Measurements from ENCODE around the gene COL4A3. TPM values are rescaled to one million over a fixed set of nuclear protein-coding genes. Genes with fewer than 3 reads are reported as not detected.

The COL4A3 gene
- total RNA-seq, 3 donors from 2014 or later: 0.16 to 0.36 (median 0.32) TPM

DNA sequence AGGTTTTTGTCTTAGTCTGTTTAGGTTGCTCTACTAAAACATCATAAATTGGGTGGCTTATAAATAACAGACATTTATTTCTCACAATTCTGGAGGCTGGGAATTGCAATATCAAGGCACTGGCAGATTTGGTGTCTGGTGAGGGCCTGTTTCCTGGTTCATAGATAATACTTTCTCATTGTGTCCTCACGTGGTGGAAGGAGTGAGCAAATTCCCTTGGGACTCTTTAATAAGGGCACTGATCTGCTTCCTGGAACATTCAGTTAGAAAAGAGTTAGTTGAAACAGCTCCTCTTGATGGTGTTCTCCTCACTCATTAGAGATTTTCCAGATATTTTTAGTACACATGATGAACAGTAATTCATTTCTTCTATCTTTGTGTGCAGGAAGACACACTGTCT is 22.3 kb downstream of the COL4A3 start:
- DNase-seq (no peak), ATAC-seq (no peak)
- H3K9me3 ChIP-seq: no peaks in the 10 kb centered on the region
- no peaks in the 10 kb centered on the region for H3K4me1 ChIP-seq (ENCODE audit: low read depth)
- no peaks in the 10 kb centered on the region for H3K36me3 ChIP-seq (ENCODE audit: low read depth)
- TF ChIP-seq, protein P1, sequence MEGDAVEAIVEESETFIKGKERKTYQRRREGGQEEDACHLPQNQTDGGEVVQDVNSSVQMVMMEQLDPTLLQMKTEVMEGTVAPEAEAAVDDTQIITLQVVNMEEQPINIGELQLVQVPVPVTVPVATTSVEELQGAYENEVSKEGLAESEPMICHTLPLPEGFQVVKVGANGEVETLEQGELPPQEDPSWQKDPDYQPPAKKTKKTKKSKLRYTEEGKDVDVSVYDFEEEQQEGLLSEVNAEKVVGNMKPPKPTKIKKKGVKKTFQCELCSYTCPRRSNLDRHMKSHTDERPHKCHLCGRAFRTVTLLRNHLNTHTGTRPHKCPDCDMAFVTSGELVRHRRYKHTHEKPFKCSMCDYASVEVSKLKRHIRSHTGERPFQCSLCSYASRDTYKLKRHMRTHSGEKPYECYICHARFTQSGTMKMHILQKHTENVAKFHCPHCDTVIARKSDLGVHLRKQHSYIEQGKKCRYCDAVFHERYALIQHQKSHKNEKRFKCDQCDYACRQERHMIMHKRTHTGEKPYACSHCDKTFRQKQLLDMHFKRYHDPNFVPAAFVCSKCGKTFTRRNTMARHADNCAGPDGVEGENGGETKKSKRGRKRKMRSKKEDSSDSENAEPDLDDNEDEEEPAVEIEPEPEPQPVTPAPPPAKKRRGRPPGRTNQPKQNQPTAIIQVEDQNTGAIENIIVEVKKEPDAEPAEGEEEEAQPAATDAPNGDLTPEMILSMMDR (IDR thresholded peaks at IDR 0.05): no peak
- intact Hi-C loops (cut with DNase I, micrococcal nuclease): no loop called here
- no peak overlapping the region for H3K4me3 ChIP-seq

DNA sequence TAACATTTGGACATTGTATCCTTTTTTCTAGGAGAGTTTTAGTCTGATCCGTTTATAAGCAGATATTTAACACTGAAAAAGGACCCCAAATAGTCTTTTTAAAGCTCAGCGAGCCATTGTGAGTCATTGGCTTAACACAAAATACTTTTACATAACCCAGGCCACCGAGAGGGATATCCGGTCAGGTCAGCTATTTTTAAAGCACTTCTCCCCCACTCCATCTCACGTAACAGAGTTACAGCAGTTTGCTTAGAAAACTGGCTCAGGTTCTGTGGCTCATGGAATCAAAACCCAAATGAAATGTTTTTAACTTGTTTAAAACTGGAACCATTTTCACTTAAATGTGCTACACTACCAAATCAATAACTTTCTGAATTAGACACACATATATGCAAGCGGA is 23.9 kb downstream of the COL4A3 start:
- TF ChIP-seq, protein P1 (IDR thresholded peaks at IDR 0.05): no peak
- Histone ChIP-seq H3K4me3 (no peak overlapping the region), H3K36me3 (ENCODE audit: low read depth) (no peaks in the 10 kb centered on the region), H3K9me3 (no peaks in the 10 kb centered on the region), H3K4me1 (ENCODE audit: low read depth) (no peaks in the 10 kb centered on the region)
- intact Hi-C loops (cut with DNase I, micrococcal nuclease): no loop called here
- DNase-seq: no peak
- no peak for ATAC-seq

- no peak for DNase-seq
- intact Hi-C loops (cut with DNase I, micrococcal nuclease): no loop called here
These were observed 26.9 kb downstream of the COL4A3 start for GRCh38 chr2:227191367-227191766.

DNA sequence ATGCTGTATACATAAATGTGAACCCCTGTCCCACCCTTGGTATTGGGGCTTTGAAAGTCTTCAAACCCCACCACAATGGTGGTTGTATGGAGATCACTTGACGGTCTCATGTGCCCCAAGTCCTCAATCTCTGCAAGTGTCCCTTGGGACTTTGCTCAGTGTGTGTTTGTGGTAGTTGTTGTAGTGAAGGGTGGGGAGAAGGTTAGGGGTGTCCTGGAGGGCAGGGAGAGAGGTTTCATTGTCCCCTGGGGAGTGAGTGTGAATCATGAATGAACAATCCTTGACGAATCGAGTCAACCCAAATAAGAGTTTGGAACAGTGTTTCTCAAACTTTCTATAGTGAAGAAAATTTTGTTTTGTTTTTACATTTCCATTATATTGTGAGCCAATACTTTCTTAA is 28.1 kb downstream of the COL4A3 start:
- no peaks in the 10 kb centered on the region for H3K4me1 ChIP-seq (ENCODE audit: low read depth)
- no peak overlapping the region for H3K4me3 ChIP-seq
- TF ChIP-seq, protein P1 (IDR thresholded peaks at IDR 0.05): no peak
- no peaks in the 10 kb centered on the region for H3K36me3 ChIP-seq (ENCODE audit: low read depth)
- no peaks in the 10 kb centered on the region for H3K9me3 ChIP-seq
- no peak for ATAC-seq
- no peak for DNase-seq
- intact Hi-C loops (cut with DNase I, micrococcal nuclease): no loop called here

More at GRCh38 chr2:227191367-227191766, 26.9 kb downstream of the COL4A3 start:
- no peaks in the 10 kb centered on the region for H3K4me1 ChIP-seq (ENCODE audit: low read depth)
- no peaks in the 10 kb centered on the region for H3K36me3 ChIP-seq (ENCODE audit: low read depth)
- no peaks in the 10 kb centered on the region for H3K9me3 ChIP-seq
- H3K4me3 ChIP-seq: no peak overlapping the region
- ATAC-seq: no peak
- TF ChIP-seq, protein P1 (IDR thresholded peaks at IDR 0.05): no peak

DNA sequence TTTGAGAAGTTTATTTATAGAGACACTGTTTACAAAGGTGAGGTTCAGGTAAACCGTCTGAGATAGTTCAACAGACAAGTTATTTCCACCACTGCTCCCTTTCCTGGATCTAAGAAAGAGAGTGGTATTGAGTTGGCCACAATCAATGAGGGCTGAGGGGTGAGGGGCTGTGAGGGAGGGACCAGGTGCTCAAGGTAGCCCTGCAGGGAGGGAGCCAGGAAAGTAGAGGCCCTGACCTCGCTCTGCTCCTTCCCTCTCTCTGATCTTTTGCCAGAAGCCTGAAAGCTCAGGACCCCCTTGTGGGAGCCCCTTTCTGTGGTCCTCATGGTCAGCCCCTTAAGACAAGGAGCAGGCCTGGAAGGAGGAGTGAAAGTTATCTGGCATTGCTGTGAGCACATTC is 29.8 kb downstream of the COL4A3 start:
- Histone ChIP-seq H3K9me3 (no peaks in the 10 kb centered on the region), H3K4me3 (no peak overlapping the region), H3K36me3 (ENCODE audit: low read depth) (no peaks in the 10 kb centered on the region), H3K4me1 (ENCODE audit: low read depth) (no peaks in the 10 kb centered on the region)
- ATAC-seq: no peak
- TF ChIP-seq, protein P1 (IDR thresholded peaks at IDR 0.05): no peak
- intact Hi-C loops (cut with DNase I, micrococcal nuclease): no loop called here
- DNase-seq: no peak

- TF ChIP-seq, protein P1 (IDR thresholded peaks at IDR 0.05): no peak
- intact Hi-C loops (cut with DNase I, micrococcal nuclease): no loop called here
- no peaks in the 10 kb centered on the region for H3K36me3 ChIP-seq (ENCODE audit: low read depth)
These were observed 34.4 kb downstream of the COL4A3 start for GRCh38 chr2:227198866-227199265.

More at GRCh38 chr2:227198866-227199265, 34.4 kb downstream of the COL4A3 start:
- no peaks in the 10 kb centered on the region for H3K9me3 ChIP-seq
- no peak for DNase-seq
- no peaks in the 10 kb centered on the region for H3K4me1 ChIP-seq (ENCODE audit: low read depth)
- ATAC-seq: no peak
- no peak overlapping the region for H3K4me3 ChIP-seq

Measured in mucosa of descending colon (tissue), 3 donors.